Measurements from ENCODE around the gene PDZK1. TPM values are rescaled to one million over a fixed set of nuclear protein-coding genes. Genes with fewer than 3 reads are reported as not detected.
"Not testable (repeated sequence)": the region's sequence is repeated elsewhere in the genome, so short reads cannot be mapped to it uniquely, and the experiment has no call there.

Gene PDZK1
- total RNA-seq, 1 experiment from 2014 or later: 2.1 TPM

GRCh38 chr1:145696630-145696960 is 10.6 kb downstream of the PDZK1 start:
- H3K4me1 ChIP-seq (replicated peaks): peaks cover 16% of the 10 kb centered on the region
- H3K9me3 ChIP-seq (replicated peaks): no peaks in the 10 kb centered on the region
- no peak overlapping the region for H3K27ac ChIP-seq
- H3K27me3 ChIP-seq (replicated peaks): no peaks in the 10 kb centered on the region
- no peaks in the 10 kb centered on the region for H3K36me3 ChIP-seq
- no peak overlapping the region for H3K4me3 ChIP-seq
- no peak for DNase-seq (ENCODE audit: low read depth in 1 of 2, low spot score in 2 of 2)

- Histone ChIP-seq H3K27me3 (replicated peaks) (no peaks in the 10 kb centered on the region), H3K9me3 (replicated peaks) (no peaks in the 10 kb centered on the region), H3K4me3 (no peak overlapping the region), H3K36me3 (no peaks in the 10 kb centered on the region), H3K4me1 (replicated peaks) (peaks cover 16% of the 10 kb centered on the region), H3K27ac (no peak overlapping the region)
- DNase-seq (ENCODE audit: low read depth in 1 of 2, low spot score in 2 of 2): no peak
Measured at GRCh38 chr1:145695821-145696629, 11.1 kb downstream of the PDZK1 start.

DNA sequence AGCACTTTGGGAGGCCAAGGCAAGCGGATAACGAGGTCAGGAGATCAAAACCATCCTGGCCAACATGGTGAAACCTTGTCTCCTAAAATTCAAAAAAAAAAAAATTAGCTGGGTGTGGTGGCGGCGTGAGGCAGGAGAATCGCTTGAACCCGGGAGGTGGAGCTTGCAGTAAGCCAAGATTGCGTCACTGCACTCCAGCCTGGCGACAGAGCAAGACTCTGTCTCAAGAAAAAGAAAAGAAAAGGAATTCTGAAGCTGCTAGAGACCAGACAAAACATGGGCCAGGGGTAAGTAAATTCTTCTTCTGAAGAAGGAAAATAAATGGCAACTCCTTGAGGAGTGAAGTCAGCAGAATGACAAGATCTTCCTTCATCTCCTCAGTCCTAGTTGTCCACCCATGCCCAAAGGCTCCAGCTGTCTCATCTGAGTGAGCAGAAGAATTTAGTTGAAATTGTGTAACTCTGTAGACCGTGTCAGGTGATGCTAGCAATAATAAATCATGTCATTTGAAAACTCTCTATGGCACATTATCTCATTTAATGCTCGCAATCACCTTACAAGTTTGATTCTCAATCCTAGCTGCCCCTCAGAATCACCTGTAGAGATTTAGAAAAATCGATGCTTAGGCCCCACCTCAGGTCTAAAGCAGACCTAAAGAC is 14.3 kb downstream of the PDZK1 start:
- Histone ChIP-seq H3K4me1 (replicated peaks) (peaks cover 24% of the 10 kb centered on the region), H3K4me3 (no peak overlapping the region), H3K36me3 (no peaks in the 10 kb centered on the region), H3K27me3 (replicated peaks) (no peaks in the 10 kb centered on the region), H3K27ac (no peak overlapping the region), H3K9me3 (replicated peaks) (no peaks in the 10 kb centered on the region)
- DNase-seq (ENCODE audit: low read depth in 1 of 2, low spot score in 2 of 2): no peak

DNA sequence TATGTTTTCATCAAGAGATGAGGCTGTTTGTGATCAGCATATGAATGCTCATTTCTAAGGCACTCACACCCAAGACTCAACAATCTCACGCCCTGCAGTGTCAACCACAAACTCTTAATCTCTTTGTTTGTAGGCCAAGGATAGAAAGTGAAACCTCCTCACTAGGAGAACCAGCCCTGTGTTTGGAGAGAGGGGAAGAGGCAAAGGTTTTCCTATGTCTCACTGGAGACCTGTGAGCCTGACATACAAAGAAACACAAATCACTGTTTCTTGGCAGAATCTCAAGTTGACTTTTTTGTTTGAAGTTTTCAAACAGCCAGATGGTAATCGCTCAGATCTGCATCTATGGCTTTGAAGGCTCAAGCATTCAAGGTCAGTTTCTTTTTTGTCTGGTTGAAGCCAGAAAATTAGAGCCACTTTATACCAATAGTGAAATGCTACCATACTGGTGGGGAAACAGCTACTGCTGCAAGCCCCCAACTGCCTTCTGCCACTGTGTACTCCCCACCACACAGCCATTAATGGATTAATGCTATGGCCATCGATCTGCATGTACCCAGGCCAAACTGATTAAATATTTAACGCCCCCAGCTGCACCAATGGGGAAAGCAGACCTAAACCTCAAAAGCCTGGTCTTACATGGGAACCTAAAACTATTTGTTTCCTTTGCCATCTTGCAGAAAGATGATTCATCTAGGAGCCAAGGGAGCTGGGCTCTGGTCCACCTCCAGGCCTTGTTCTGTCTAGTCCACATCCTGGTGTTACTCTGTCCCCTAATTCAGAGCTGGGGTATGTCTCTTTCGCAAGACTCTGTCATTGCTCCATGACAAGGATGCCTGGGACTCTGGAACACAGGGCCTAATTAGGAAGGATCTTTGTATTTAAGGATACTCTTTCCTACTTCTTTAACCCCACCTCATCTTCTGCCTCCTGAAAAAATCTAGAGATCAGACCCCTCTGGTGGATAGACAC is 16.3 kb downstream of the PDZK1 start:
- DNase-seq (ENCODE audit: low read depth in 1 of 2, low spot score in 2 of 2): peak in 1 of 2 experiments; percentile 60
- no peaks in the 10 kb centered on the region for H3K9me3 ChIP-seq (replicated peaks)
- H3K27me3 ChIP-seq (replicated peaks): no peaks in the 10 kb centered on the region
- no peaks in the 10 kb centered on the region for H3K36me3 ChIP-seq
- H3K27ac ChIP-seq: 0 out of 2 replicates have a peak overlapping the region, but pooled peaks have one; percentile 3
- H3K4me1 ChIP-seq (replicated peaks): peaks cover 15% of the 10 kb centered on the region
- no peak overlapping the region for H3K4me3 ChIP-seq

GRCh38 chr1:145689922-145690321 is 17.2 kb downstream of the PDZK1 start:
- Histone ChIP-seq H3K27ac (no peak overlapping the region), H3K4me3 (no peak overlapping the region), H3K4me1 (replicated peaks) (peaks cover 15% of the 10 kb centered on the region), H3K9me3 (replicated peaks) (no peaks in the 10 kb centered on the region), H3K36me3 (no peaks in the 10 kb centered on the region), H3K27me3 (replicated peaks) (no peaks in the 10 kb centered on the region)
- DNase-seq (ENCODE audit: low read depth in 1 of 2, low spot score in 2 of 2): no peak

DNA sequence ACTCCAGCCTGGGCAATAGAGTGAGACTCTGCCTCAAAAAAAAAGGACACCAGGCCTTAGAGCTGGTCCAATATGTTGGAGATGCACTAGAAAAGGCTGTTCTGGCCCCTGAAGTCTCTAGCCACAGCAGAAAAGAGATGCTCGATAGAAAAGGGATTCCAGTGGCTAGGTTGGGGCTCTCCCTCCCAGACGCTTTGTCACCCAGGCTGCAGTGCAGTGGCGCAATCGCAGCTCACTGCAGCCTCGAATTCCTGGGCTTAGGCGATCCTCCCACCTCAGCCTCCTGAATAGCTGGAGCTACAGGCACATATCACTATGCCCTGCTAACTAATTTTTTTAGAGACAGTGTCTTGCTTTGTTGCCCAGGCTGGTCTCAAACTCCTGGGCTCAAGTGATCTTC is 18.2 kb downstream of the PDZK1 start:
- DNase-seq (ENCODE audit: low read depth in 1 of 2, low spot score in 2 of 2): no peak
- no peak overlapping the region for H3K4me3 ChIP-seq
- no peak overlapping the region for H3K27ac ChIP-seq
- no peaks in the 10 kb centered on the region for H3K36me3 ChIP-seq
- no peaks in the 10 kb centered on the region for H3K9me3 ChIP-seq (replicated peaks)
- peaks cover 15% of the 10 kb centered on the region for H3K4me1 ChIP-seq (replicated peaks)
- no peaks in the 10 kb centered on the region for H3K27me3 ChIP-seq (replicated peaks)

- Histone ChIP-seq H3K27ac (no peak overlapping the region), H3K36me3 (no peaks in the 10 kb centered on the region), H3K4me3 (no peak overlapping the region), H3K27me3 (replicated peaks) (no peaks in the 10 kb centered on the region), H3K4me1 (replicated peaks) (peaks cover 15% of the 10 kb centered on the region), H3K9me3 (replicated peaks) (no peaks in the 10 kb centered on the region)
- DNase-seq (ENCODE audit: low read depth in 1 of 2, low spot score in 2 of 2): no peak
Measured at GRCh38 chr1:145688328-145688727, 18.8 kb downstream of the PDZK1 start.

DNA sequence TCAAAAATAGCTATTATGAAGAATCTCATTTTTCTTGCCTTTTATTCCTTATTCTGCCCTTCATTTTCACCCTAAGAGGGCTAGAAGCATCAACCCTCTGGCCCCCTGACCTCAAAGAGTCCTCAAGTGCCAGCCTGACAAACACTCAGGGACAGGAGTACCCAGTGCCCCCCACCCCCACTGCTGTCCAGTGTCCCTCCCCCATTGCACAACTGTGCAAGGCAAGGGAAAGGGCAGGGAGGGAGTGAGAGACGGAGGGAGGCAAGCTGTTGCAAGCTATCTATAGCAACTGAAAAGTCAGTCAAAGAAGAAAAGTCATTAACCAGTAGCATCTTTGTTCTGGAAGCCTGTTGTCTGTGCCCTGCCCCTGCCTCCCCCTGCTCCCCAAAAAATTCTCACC is 21.1 kb downstream of the PDZK1 start:
- not testable (repeated sequence) for DNase-seq (ENCODE audit: low read depth in 1 of 2, low spot score in 2 of 2); H3K27me3 ChIP-seq (replicated peaks); H3K9me3 ChIP-seq (replicated peaks); H3K4me1 ChIP-seq (replicated peaks); H3K36me3 ChIP-seq; H3K27ac ChIP-seq; H3K4me3 ChIP-seq

GRCh38 chr1:145684858-145685257 is 22.3 kb downstream of the PDZK1 start:
- not testable (repeated sequence) for DNase-seq (ENCODE audit: low read depth in 1 of 2, low spot score in 2 of 2); H3K4me3 ChIP-seq; H3K4me1 ChIP-seq (replicated peaks); H3K36me3 ChIP-seq; H3K9me3 ChIP-seq (replicated peaks); H3K27me3 ChIP-seq (replicated peaks); H3K27ac ChIP-seq

GRCh38 chr1:145673217-145673616 is 34.0 kb downstream of the PDZK1 start:
- not testable (repeated sequence) for H3K27me3 ChIP-seq (replicated peaks); H3K36me3 ChIP-seq; DNase-seq (ENCODE audit: low read depth in 1 of 2, low spot score in 2 of 2)

GRCh38 chr1:145670995-145671745 is 36.0 kb downstream of the PDZK1 start:
- H3K27me3 ChIP-seq (replicated peaks): not testable (repeated sequence)

More at GRCh38 chr1:145673217-145673616, 34.0 kb downstream of the PDZK1 start:
- not testable (repeated sequence) for H3K4me1 ChIP-seq (replicated peaks); H3K27ac ChIP-seq; H3K4me3 ChIP-seq; H3K9me3 ChIP-seq (replicated peaks)

DNA sequence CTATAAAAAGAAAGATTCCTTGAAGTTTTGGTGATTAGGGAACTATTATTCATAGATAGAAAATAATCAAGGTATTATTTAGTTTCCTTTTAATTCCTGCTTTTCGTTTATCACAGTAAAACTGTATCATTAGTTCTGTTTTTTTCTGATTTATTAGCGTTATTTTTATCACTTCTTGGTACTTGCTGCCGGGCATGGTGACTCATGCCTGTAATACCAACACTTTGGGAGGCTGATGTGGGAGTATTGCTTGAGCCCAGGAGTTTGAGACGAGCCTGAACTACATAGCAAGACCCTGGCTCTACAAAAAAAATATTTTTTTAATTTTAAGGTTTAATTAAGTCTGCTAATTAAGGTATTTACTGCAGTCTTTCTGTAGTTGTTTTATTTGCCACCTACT is 42.2 kb downstream of the PDZK1 start:
- not testable (repeated sequence) for H3K36me3 ChIP-seq; H3K4me1 ChIP-seq (replicated peaks); H3K4me3 ChIP-seq; H3K27ac ChIP-seq; H3K27me3 ChIP-seq (replicated peaks); DNase-seq (ENCODE audit: low read depth in 1 of 2, low spot score in 2 of 2); H3K9me3 ChIP-seq (replicated peaks)

More at GRCh38 chr1:145670995-145671745, 36.0 kb downstream of the PDZK1 start:
- not testable (repeated sequence) for H3K27ac ChIP-seq; H3K4me3 ChIP-seq; H3K9me3 ChIP-seq (replicated peaks); H3K4me1 ChIP-seq (replicated peaks); H3K36me3 ChIP-seq; DNase-seq (ENCODE audit: low read depth in 1 of 2, low spot score in 2 of 2)

- not testable (repeated sequence) for H3K4me1 ChIP-seq (replicated peaks); DNase-seq (ENCODE audit: low read depth in 1 of 2, low spot score in 2 of 2)
Measured at GRCh38 chr1:145662502-145662901, 44.7 kb downstream of the PDZK1 start.

More at GRCh38 chr1:145662502-145662901, 44.7 kb downstream of the PDZK1 start:
- not testable (repeated sequence) for H3K9me3 ChIP-seq (replicated peaks); H3K4me3 ChIP-seq; H3K36me3 ChIP-seq; H3K27me3 ChIP-seq (replicated peaks); H3K27ac ChIP-seq
